OCI-LY1 (cell line): ENCODE results near the gene COLGALT1.

Source experiments
- CTCF ChIP-seq: fragments of 200-600 bp; sonication (generic), shearing (Covaris generic); IDR thresholded peaks from 2 replicates; pipeline ENCODE4 v1.5.1; 2017; ENCODE audit warnings: mild to moderate bottlenecking, antibody characterized with exemption, low read length, moderate library complexity, mixed read lengths
- EZH2 ChIP-seq: fragments of 200-600 bp; sonication (generic), shearing (Covaris generic); IDR thresholded peaks from 2 replicates; pipeline ENCODE4 v1.8.0; 2017; ENCODE audit warnings: borderline replicate concordance, mixed run types, mild to moderate bottlenecking, antibody characterized with exemption, low read length, moderate library complexity, mixed read lengths

GRCh38 chr19:17564781-17565180, 9.3 kb downstream of the COLGALT1 start:
- TF ChIP-seq CTCF (no peak), EZH2 (no peak)
